Psoas muscle (tissue), 8 donors: ENCODE results near the gene NOTUM. TPM values are rescaled to one million over a fixed set of nuclear protein-coding genes. Genes with fewer than 3 reads are reported as not detected.
A peak's percentile ranks its signal among the peaks of the same experiment; 100 is the strongest.

Experiments
- ATAC-seq, 4 donors: fragments of 200-7000 bp; cut with Tn5 transposase; one replicate each; pipeline ENCODE4 v1.9.1; 2020; ENCODE audit warnings: moderate library complexity in 3 of 4, mild to moderate bottlenecking in 2 of 4
- DNase-seq, 2 donors: peaks; one replicate each; pipeline ENCODE4 v3.0.0-alpha.2; 2020
- H3K27ac ChIP-seq: fragments of 200-600 bp; one replicate; pipeline ENCODE4 v1.8.0; 2022
- H3K27me3 ChIP-seq, 3 donors: fragments of 200-600 bp in 1 of 3; one replicate each; pipeline versions ENCODE4 v1.6.1 to v1.8.0; 2013 to 2022; ENCODE audit warnings: low read length in 2 of 3, mild to moderate bottlenecking in 2 of 3, moderate library complexity in 1 of 3; ENCODE audit not compliant: insufficient read depth in 3 of 3
- H3K36me3 ChIP-seq, 2 donors: fragments of 200-600 bp in 1 of 2; one replicate each; pipeline versions ENCODE4 v1.6.1 to v1.8.0; 2013 to 2022; ENCODE audit warnings: low read depth in 1 of 2, mild to moderate bottlenecking in 1 of 2, moderate library complexity in 1 of 2; ENCODE audit not compliant: insufficient read depth in 1 of 2
- H3K4me1 ChIP-seq: fragments of 200-600 bp; one replicate; pipeline ENCODE4 v1.8.0; 2022
- H3K4me3 ChIP-seq: fragments of 200-600 bp; one replicate; pipeline ENCODE4 v1.8.0; 2022; ENCODE audit warnings: mild to moderate bottlenecking
- H3K9me3 ChIP-seq: fragments of 200-600 bp; one replicate; pipeline ENCODE4 v1.8.0; 2022
- CTCF ChIP-seq: fragments of 200-600 bp; IDR thresholded peaks from one replicate; pipeline ENCODE4 v1.8.0; 2022; ENCODE audit warnings: antibody characterized with exemption
- WGBS, 3 donors: extraction: QIAGEN DNeasy Blood & Tissue Kit; methylation state at CpG; one replicate each; pipeline versions ENCODE4 v1.1.6 to v1.1.7; 2013; 5-methylcytosine and 5-hydroxymethylcytosine counted together
- intact Hi-C, 2 donors: fragments of 100-400 bp; cut with DNase I; formaldehyde crosslinking; loops; one replicate each; pipeline versions ENCODE4 v1.11.0 to v1.14.2; 2022
- polyA plus RNA-seq, 3 donors: library from polyadenylated mRNA; stranded (reverse); fragments of 200-250 nt; gene quantifications; one replicate each; pipeline ENCODE4 v1.2.3, GENCODE V29; 2013
- total RNA-seq, 4 donors: library from RNA; stranded (reverse); fragmentation: NEBNext Ultra II Directional in 2 of 4; extraction: Animal tissue kit (Norgen Biotek cat#: 25700) in 2 of 4; gene quantifications; one replicate each; pipeline versions ENCODE4 v1.2.1 to v1.2.4, GENCODE V29; 2021 to 2023
- donor health status: healthy with polysubstance abuse.
- donor health status: DM: no; HTN: no; CAD: no; lungs with moderate emphysema.
- donor health status: Bipolar disorder and iron deficiency.
- donor health status: healthy.
- donor health status: DM: yes; HTN: yes; CAD: no.
- donor health status: DM: no; HTN: no; CAD: no.
- donor health status: DM: no; HTN: no; CAD: no.
- donor health status: DM: yes; HTN: yes; CAD: no.

NOTUM gene
- total and polyA plus RNA-seq, 7 donors: 0.25 to 1.9 (median 0.92) TPM

GRCh38 chr17:81964081-81964849, 3.3 kb upstream of the NOTUM start:
- peaks cover 0 to 18% (median 3%) of the 10 kb centered on the region in 3 donors for H3K27me3 ChIP-seq
- intact Hi-C loops: loop anchor here (5.0 kb wide), 2 partner anchors 38 to 188 kb away; no protein-coding TSS in a partner anchor
- peaks cover 35% of the 10 kb centered on the region for H3K4me1 ChIP-seq

DNA sequence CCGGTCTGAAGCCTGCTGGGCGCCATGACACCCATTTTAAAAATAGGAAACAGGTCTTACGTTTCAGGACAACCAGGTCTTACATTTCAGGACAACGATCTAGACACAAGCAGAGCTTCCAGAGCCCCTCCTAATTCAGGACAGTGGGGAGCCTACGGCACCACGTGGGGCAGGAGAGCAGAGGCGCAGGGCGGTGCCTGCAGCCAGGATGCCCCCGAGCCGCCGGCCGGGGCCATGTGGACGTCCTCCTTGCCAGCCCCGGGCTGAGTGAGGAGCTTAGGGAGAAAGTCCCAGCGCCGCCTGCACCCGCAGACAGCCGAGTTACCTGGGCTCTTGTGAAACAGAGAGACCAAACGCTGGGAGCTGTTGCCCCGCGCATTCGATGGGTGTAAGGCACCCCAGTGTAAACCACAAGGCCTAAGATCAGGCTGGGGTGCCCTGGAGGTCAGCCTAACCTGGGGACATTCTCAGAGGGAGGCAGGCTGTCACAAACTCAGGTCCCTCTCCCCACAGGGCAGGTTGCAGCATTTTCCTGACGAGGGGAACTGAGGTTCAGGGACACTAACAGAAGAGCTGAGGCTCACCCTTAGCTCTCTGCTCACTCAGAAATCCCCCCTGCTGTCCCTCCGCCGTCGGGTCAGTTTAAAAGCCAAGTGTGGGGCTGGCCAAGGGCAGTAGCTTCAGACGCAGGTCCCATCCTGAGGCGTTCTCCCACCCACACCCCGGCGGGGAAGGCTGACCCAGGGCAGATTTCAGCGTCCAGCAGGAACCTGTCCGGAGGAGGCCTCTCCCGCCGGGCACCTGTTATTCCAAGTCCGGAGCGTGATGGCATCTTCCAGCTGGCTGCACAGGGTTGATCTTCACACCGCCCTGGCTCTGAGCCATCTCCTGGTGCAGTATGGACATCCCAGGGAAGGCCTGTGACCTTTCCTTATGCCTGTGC, 1.8 kb upstream of the NOTUM start:
- no peaks in the 10 kb centered on the region for H3K9me3 ChIP-seq
- intact Hi-C loops: loop anchor here (5.0 kb wide), 2 partner anchors 40 to 190 kb away; no protein-coding TSS in a partner anchor
- DNase-seq (peak in 1 of 2 donors; percentile 69), ATAC-seq (peak in 3 of 4 donors; percentile 16 to 53 (median 43))
- 31 to 56% (median 33%) methylated on average over 34 to 37 of the region's 37 CpGs for whole genome bisulfite sequencing, 3 donors
- peaks cover 33% of the 10 kb centered on the region for H3K4me1 ChIP-seq
- H3K36me3 ChIP-seq: no peaks in the 10 kb centered on the region
- TF ChIP-seq CTCF: no peak
- H3K27me3 ChIP-seq: peaks cover 0 to 23% (median 3%) of the 10 kb centered on the region in 3 donors
- H3K27ac ChIP-seq: peak overlapping the region; percentile 86
- H3K4me3 ChIP-seq: peak overlapping the region; percentile 55

More at GRCh38 chr17:81964081-81964849, 3.3 kb upstream of the NOTUM start:
- no peak for TF ChIP-seq CTCF
- Histone ChIP-seq H3K4me3 (no peak overlapping the region), H3K27ac (no peak overlapping the region), H3K9me3 (no peaks in the 10 kb centered on the region), H3K36me3 (no peaks in the 10 kb centered on the region)
- 73 to 76% (median 74%) methylated on average over 22 of the region's 22 CpGs for WGBS, 3 donors
- no peak for ATAC-seq
- DNase-seq: no peak

GRCh38 chr17:81961521-81962498, 823 bp upstream of the NOTUM start:
- no peaks in the 10 kb centered on the region for H3K36me3 ChIP-seq
- WGBS, 3 donors: 17 to 26% (median 18%) methylated on average over 48 to 82 of the region's 82 CpGs
- intact Hi-C loops: loop anchor here (5.0 kb wide), 2 partner anchors 40 to 190 kb away; no protein-coding TSS in a partner anchor
- peaks cover 27% of the 10 kb centered on the region for H3K4me1 ChIP-seq
- peak overlapping the region; percentile 86 for H3K27ac ChIP-seq
- peak in 1 of 2 donors; percentile 58 for DNase-seq
- peaks cover 0 to 23% (median 3%) of the 10 kb centered on the region in 3 donors for H3K27me3 ChIP-seq
- no peaks in the 10 kb centered on the region for H3K9me3 ChIP-seq
- TF ChIP-seq CTCF: no peak
- peak in 3 of 4 donors; percentile 1 to 18 (median 9) for ATAC-seq
- peak overlapping the region; percentile 55 for H3K4me3 ChIP-seq
